ENCODE data around the gene BTRC. TPM values are rescaled to one million over a fixed set of nuclear protein-coding genes. Genes with fewer than 3 reads are reported as not detected.

The BTRC gene
- total and polyA plus RNA-seq, 12 donors = 9.5 to 49.9 (median 34.2) TPM

DNA sequence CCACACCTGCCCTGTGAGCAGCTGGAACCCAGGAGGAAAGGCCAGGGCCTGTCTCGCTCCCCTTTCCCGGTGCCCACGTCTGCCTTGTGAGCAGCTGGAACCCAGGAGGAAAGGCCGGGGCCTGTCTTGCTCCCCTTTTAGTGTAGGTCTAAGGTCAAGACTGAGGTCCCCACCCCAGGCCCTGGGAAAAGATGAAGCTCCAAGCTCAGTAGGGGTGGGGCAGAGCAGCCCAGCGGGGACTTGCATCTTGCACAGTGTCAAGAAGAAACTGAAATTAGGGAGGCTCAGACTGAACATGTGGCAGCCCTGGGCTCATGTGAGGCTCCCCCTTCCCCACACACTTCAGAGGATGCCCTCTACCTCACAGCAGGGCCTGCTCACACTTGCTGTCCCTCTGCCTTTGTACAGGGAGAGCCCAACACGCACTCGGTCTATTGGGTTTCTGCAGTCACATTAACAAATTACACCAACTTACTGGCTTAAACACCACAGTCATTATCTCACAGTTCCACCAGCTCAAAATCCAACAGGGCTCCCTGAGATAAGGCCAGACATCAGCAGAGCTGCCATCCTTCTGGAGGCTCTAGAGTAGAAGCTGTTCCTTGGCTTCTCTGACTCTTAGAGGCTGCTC lies 221.7 kb downstream of the BTRC start:
- peaks cover 0 to 14% (median 11%) of the 10 kb centered on the region in 11 donors for H3K9me3 ChIP-seq
- ATAC-seq (peak in 1 of 8 donors; percentile 4), DNase-seq (no peak)
- H3K4me1 ChIP-seq = peaks cover 0 to 5% (median 2%) of the 10 kb centered on the region in 9 donors
- H3K4me3 ChIP-seq = no peak overlapping the region
- intact Hi-C loops (cut with DNase I) = loop anchor here in 1 of 10 donors (10.0 kb wide), 1 partner anchor 281 kb away; no protein-coding TSS in a partner anchor
- H3K27me3 ChIP-seq = no peaks in the 10 kb centered on the region
- WGBS, 2 donors = 93 to 95% methylated on average over 7 of the region's 7 CpGs
- TF ChIP-seq, protein P1, sequence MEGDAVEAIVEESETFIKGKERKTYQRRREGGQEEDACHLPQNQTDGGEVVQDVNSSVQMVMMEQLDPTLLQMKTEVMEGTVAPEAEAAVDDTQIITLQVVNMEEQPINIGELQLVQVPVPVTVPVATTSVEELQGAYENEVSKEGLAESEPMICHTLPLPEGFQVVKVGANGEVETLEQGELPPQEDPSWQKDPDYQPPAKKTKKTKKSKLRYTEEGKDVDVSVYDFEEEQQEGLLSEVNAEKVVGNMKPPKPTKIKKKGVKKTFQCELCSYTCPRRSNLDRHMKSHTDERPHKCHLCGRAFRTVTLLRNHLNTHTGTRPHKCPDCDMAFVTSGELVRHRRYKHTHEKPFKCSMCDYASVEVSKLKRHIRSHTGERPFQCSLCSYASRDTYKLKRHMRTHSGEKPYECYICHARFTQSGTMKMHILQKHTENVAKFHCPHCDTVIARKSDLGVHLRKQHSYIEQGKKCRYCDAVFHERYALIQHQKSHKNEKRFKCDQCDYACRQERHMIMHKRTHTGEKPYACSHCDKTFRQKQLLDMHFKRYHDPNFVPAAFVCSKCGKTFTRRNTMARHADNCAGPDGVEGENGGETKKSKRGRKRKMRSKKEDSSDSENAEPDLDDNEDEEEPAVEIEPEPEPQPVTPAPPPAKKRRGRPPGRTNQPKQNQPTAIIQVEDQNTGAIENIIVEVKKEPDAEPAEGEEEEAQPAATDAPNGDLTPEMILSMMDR (IDR thresholded peaks at IDR 0.05) = no peak
- H3K27ac ChIP-seq = no peak overlapping the region
- H3K36me3 ChIP-seq = peaks cover 0 to 43% (median 17%) of the 10 kb centered on the region in 9 donors

DNA sequence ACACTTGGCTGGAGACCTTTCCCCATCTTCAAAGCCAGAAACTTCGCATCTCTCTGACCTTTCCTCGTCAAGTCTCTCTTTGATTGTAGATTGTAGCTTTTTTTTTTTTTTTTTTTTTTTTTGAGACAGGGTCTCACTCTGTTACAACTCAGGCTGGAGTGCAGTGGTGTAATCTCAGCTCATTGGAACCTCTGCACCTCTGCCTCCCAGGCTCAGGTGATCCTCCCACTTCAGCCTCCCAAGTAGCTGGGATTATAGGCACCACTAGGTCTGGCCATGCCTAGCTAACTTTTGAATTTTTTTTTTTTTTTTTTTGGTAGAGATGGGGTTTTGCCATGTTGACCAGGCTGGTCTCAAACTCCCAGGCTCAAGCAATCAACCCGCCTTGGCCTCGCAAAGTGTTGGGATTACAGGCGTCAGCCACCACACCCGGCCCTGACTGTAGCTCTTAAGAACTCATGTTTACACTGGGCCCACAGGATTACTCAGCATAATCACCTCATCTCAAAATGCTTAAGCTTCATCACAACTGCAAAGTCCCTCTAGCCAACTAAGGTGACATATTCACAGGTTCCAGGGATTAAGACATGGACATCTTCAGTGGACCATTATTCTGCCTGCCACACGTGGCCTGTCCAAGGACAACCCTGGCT lies 222.4 kb downstream of the BTRC start:
- Histone ChIP-seq H3K27me3 (no peaks in the 10 kb centered on the region), H3K4me3 (no peak overlapping the region), H3K9me3 (peaks cover 0 to 14% (median 11%) of the 10 kb centered on the region in 11 donors), H3K27ac (no peak overlapping the region), H3K4me1 (no peaks in the 10 kb centered on the region), H3K36me3 (peaks cover 0 to 49% (median 20%) of the 10 kb centered on the region in 9 donors)
- DNase-seq (no peak), ATAC-seq (no peak)
- TF ChIP-seq, protein P1 (IDR thresholded peaks at IDR 0.05) = no peak
- 94% methylated on average over 7 of the region's 7 CpGs for WGBS, 2 donors
- intact Hi-C loops (cut with DNase I) = loop anchor here in 1 of 10 donors (10.0 kb wide), 1 partner anchor 282 kb away; no protein-coding TSS in a partner anchor

DNA sequence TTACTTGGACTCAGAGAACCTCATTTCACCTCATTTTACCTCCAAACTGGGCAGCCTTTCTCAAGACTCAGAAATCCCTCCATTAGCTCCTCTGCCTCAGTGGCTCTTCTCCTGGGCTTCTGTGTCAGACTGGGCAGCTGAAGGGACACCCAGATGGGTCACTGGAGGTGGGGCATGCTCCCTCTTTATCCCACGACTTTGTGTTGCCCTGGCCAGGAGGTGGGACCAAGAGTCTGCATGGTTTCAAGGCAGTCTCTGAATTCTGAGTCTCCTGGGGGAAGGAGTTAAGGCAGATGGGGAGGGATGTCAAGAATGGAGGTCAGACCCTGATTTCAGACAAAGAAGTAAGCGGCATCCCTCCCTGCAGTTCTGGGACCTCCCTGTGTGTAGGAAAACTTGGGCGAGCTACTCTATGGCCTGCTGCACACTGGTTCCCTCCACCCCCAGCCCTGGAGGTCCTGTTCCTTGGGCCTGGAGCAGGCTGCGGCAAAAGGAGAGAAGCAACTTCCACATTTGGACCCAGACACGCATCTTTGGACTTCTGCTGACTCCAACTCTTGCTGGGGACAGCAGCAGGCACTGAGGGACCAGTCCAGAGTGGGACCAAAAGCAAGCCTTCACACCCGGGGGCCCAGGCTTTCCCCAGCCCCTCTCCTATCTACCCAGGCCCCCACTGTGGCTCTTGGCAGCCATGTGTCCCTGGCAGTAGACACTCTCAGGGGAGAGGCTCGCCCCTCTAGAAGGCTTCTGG lies 223.3 kb downstream of the BTRC start:
- ATAC-seq (no peak), DNase-seq (no peak)
- Histone ChIP-seq H3K4me1 (no peaks in the 10 kb centered on the region), H3K27ac (no peak overlapping the region), H3K9me3 (peaks cover 0 to 13% (median 10%) of the 10 kb centered on the region in 11 donors), H3K27me3 (no peaks in the 10 kb centered on the region), H3K4me3 (no peak overlapping the region), H3K36me3 (peaks cover 0 to 59% (median 20%) of the 10 kb centered on the region in 9 donors)
- TF ChIP-seq, protein P1 (IDR thresholded peaks at IDR 0.05) = no peak
- intact Hi-C loops (cut with DNase I) = loop anchor here in 1 of 10 donors (10.0 kb wide), 1 partner anchor 282 kb away; no protein-coding TSS in a partner anchor
- 91 to 94% methylated on average over 7 of the region's 7 CpGs for WGBS, 2 donors

DNA sequence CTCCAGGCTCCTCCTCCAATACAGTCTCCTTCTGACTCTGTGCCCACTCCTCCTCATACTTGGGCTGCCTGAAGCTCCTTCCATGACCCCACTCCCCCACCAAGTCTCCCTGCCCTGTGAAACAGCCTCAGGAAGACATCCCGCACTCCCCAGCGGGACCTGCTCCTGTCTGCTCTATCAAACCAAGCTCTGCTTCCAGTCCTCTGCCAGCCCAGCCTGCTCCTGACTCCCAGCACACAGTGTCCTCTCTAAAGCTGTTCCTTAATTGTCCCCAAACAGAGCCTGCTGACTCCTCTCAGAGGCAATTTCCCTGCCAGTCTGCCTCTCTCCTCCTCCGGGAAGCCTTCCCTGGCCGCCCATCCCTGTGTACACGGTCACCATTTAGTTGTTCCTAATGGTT lies 224.2 kb downstream of the BTRC start:
- Histone ChIP-seq H3K9me3 (peaks cover 0 to 4% (median under 1%) of the 10 kb centered on the region in 11 donors), H3K36me3 (peaks cover 0 to 68% (median 21%) of the 10 kb centered on the region in 9 donors), H3K4me3 (no peak overlapping the region), H3K27me3 (no peaks in the 10 kb centered on the region), H3K4me1 (no peaks in the 10 kb centered on the region), H3K27ac (no peak overlapping the region)
- intact Hi-C loops (cut with DNase I) = loop anchor here in 1 of 10 donors (10.0 kb wide), 1 partner anchor 283 kb away; no protein-coding TSS in a partner anchor
- ATAC-seq (no peak), DNase-seq (no peak)
- 80 to 96% methylated on average over 5 of the region's 5 CpGs for WGBS, 2 donors
- TF ChIP-seq, protein P1 (IDR thresholded peaks at IDR 0.05) = no peak
